ENCODE results near the gene OLFML2A. TPM values are rescaled to one million over a fixed set of nuclear protein-coding genes. Genes with fewer than 3 reads are reported as not detected.

The OLFML2A gene
- total and polyA plus RNA-seq, 12 donors: 1.7 to 21.4 (median 7.3) TPM

- Histone ChIP-seq H3K36me3 (replicated peaks in 1 of 2) (no peaks in the 10 kb centered on the region), H3K4me3 (no peak overlapping the region), H3K27me3 (peaks cover 14% of the 10 kb centered on the region), H3K9me3 (replicated peaks in 1 of 3) (peaks cover 0 to 4% (median 0%) of the 10 kb centered on the region in 3 donors), H3K27ac (no peak overlapping the region), H3K4me1 (replicated peaks in 1 of 2) (no peaks in the 10 kb centered on the region)
- TF ChIP-seq POLR2A (IDR thresholded peaks at IDR 0.05) (no peak), CTCF (IDR thresholded peaks at IDR 0.05) (no peak)
- intact Hi-C loops (cut with DNase I): no loop called here
- 47 to 62% (median 52%) methylated on average over 2 of the region's 2 CpGs for whole genome bisulfite sequencing, 4 donors
- no peak for DNase-seq
Observed at GRCh38 chr9:124756011-124756410, 20.9 kb upstream of the OLFML2A start.

GRCh38 chr9:124757616-124758015 is 19.3 kb upstream of the OLFML2A start:
- TF ChIP-seq CTCF (IDR thresholded peaks at IDR 0.05) (no peak), POLR2A (IDR thresholded peaks at IDR 0.05) (no peak)
- H3K4me3 ChIP-seq: no peak overlapping the region

GRCh38 chr9:124758061-124758460 is 18.9 kb upstream of the OLFML2A start:
- intact Hi-C loops (cut with DNase I): no loop called here
- Histone ChIP-seq H3K4me3 (no peak overlapping the region), H3K27ac (no peak overlapping the region), H3K9me3 (replicated peaks in 1 of 3) (no peaks in the 10 kb centered on the region), H3K36me3 (replicated peaks in 1 of 2) (no peaks in the 10 kb centered on the region), H3K27me3 (peaks cover 20% of the 10 kb centered on the region), H3K4me1 (replicated peaks in 1 of 2) (no peaks in the 10 kb centered on the region)
- WGBS, 4 donors: 16 to 36% (median 23%) methylated on average over 3 of the region's 3 CpGs
- DNase-seq: no peak
- TF ChIP-seq POLR2A (IDR thresholded peaks at IDR 0.05): no peak
- no peak for TF ChIP-seq CTCF (IDR thresholded peaks at IDR 0.05)

More at GRCh38 chr9:124757616-124758015, 19.3 kb upstream of the OLFML2A start:
- Histone ChIP-seq H3K4me1 (replicated peaks in 1 of 2) (no peaks in the 10 kb centered on the region), H3K36me3 (replicated peaks in 1 of 2) (no peaks in the 10 kb centered on the region), H3K27ac (no peak overlapping the region), H3K9me3 (replicated peaks in 1 of 3) (no peaks in the 10 kb centered on the region), H3K27me3 (peaks cover 16% of the 10 kb centered on the region)
- intact Hi-C loops (cut with DNase I): no loop called here
- DNase-seq: no peak
- 40 to 48% (median 44%) methylated on average over 6 of the region's 6 CpGs for WGBS, 4 donors

GRCh38 chr9:124758691-124759090 is 18.2 kb upstream of the OLFML2A start:
- H3K36me3 ChIP-seq (replicated peaks in 1 of 2): no peaks in the 10 kb centered on the region
- DNase-seq: no peak
- no peak for TF ChIP-seq POLR2A (IDR thresholded peaks at IDR 0.05)
- TF ChIP-seq CTCF (IDR thresholded peaks at IDR 0.05): no peak
- H3K27ac ChIP-seq: no peak overlapping the region
- H3K4me3 ChIP-seq: no peak overlapping the region
- H3K4me1 ChIP-seq (replicated peaks in 1 of 2): no peaks in the 10 kb centered on the region
- no peaks in the 10 kb centered on the region for H3K9me3 ChIP-seq (replicated peaks in 1 of 3)
- intact Hi-C loops (cut with DNase I): no loop called here
- peaks cover 22% of the 10 kb centered on the region for H3K27me3 ChIP-seq
